ENCODE results near the gene ADSS1.
"Not testable (repeated sequence)": the region's sequence is repeated elsewhere in the genome, so short reads cannot be mapped to it uniquely, and the experiment has no call there.

ADSS1 gene

DNA sequence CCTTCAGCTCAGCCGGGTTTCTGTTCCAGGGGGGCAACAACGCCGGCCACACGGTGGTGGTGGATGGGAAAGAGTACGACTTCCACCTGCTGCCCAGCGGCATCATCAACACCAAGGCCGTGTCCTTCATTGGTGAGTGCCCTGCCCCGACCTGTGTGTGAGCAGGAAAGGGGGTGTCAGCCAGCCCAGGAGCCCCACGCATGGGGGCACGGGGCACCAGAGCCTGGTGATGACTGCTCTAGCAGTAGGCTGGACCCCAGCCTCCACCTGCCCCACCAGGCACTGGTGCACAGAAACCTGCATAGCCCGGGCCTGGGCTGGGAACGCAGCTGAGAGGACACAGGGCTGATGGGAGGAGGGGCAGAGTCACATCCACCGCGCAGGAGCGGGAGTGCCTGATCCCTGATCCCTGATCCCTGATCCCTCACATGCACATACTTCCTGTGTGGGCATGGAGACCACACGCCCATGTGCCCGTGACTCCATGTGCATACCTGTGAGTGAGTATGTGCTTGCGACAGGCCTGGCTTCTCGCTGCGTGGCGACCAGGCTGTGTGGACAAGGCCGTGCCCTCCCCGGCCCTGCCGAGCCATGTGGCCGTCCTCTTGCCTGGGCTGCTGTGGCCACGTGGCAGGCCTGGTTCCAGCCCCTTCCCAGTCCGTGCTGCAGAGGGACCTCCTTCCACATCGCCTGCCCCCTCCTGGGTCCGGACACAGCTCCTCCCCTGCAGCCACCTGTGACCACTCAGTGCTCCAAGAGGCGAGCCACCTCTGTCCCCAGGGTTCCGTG, 11.2 kb downstream of the ADSS1 start:
- peak; percentile 71 for DNase-seq

GRCh38 chr14:104735830-104736642, 12.0 kb downstream of the ADSS1 start:
- DNase-seq: no peak

- no peak for DNase-seq
Observed at GRCh38 chr14:104738375-104739019, 14.5 kb downstream of the ADSS1 start.

DNA sequence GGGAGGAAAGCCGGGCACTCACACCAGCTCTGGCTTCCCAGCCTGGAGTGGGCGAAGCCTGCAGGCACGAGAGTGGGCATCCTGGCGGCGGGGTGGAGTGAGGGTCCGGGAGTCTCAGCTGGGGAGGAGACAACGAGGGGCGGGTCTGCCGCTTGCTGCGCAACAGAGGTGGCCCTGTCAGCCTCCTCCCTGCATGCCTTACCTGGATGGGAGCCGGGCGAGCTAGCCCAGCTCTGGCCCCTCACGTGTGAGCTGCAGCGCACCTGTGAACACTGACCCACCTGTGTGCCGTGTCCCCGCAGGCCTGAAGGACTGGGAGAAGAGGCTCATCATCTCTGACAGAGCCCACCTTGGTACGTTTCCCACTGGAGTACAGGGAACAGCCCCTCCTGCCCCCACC, 15.0 kb downstream of the ADSS1 start:
- no peak for DNase-seq

DNA sequence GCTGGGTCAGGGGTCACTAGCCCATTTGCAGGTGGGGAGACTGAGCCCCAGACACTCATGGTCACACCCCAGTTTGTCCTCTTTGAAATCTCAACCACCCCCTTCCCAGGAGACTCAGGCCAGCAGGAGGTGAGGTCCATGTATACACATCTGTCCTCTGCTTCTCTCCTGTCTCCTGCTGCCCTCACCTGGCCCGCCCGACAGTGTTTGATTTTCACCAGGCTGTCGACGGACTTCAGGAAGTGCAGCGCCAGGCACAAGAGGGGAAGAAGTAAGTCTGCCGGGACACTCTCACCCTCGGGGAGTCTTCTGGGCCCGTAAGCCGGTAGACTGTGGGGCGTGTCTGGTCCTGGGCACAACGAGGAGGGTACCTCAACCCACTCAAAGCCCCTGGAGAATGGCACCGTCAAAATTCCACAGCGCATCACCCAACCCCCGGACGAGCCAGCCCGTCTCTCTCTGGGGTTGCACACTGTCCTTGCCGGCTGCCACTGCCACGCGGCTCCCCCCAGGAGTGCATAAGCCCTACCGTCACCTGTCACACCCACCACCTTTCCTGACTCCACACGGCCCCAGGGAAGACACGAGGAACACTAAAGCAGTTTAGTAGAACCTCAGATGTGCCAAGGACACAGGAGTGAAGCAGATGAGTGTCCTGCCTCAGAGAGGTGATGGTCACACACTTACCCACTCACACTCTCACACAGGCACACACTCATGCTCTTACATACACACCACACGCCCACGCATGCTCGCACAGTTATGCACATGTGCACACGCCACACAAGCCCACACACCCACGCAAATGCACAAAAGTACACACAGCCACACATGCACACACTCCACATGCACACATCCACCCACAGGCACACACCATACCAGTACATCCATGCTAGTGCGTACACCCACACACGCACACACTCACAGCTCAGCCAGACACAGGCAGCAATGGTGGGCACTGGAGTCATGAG, 15.8 kb downstream of the ADSS1 start:
- no peak for DNase-seq

- no peak for DNase-seq
Observed at GRCh38 chr14:104741108-104741802, 17.2 kb downstream of the ADSS1 start.

DNA sequence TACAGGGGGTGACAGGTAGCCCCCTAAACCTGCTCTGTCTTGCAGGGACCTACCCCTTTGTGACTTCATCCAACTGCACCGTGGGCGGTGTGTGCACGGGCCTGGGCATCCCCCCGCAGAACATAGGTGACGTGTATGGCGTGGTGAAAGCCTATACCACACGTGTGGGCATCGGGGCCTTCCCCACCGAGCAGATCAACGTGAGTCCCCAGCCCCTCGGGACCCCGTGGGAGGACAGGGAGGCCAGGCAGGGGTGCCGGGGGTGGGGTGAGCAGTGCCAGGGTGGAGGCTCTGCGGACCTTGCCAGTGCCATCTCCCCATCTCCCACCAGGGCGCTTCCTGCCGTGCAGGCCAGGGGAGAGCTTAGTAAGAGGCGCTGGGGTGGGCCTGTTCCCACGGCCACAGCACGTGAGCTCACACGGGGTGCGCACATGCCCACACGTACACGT, 17.8 kb downstream of the ADSS1 start:
- DNase-seq: no peak

DNA sequence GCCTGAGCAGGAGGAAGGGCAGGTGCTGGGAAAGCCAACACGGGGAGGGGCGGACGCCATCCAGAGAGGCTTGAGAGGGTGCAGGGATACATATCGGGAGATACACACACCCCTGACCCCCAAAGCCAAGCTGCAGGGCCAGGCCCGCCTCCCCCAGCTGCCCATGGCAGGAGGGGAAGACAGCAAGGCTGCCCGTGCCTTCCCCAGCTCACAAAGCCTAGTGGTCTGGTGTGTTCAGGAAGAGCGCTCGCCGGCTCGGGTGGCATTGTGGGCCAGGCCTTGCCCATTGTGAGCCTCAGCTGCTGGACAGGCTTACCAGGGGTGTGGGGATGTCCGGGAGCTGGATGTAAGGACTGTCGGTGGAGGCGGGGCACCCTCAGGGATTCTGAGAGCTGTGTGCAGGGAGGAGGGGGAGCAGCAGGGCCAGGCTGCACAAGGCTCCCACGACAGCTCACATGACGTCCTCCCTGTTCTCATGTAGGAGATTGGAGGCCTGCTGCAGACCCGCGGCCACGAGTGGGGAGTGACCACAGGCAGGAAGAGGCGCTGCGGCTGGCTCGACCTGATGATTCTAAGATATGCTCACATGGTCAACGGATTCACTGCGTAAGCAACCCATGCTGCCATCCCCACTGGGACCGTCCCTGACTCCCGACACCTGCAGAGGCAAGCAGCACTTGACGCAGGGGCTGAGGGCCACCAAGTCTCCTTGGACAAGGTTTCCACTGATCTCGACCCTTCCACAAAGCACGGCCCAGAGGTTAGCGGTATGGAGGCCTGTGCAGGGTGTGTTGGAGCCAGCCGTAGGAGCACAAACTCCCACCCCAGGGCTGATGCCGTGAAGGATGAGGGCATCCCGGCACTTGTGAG, 18.8 kb downstream of the ADSS1 start:
- no peak for DNase-seq

DNA sequence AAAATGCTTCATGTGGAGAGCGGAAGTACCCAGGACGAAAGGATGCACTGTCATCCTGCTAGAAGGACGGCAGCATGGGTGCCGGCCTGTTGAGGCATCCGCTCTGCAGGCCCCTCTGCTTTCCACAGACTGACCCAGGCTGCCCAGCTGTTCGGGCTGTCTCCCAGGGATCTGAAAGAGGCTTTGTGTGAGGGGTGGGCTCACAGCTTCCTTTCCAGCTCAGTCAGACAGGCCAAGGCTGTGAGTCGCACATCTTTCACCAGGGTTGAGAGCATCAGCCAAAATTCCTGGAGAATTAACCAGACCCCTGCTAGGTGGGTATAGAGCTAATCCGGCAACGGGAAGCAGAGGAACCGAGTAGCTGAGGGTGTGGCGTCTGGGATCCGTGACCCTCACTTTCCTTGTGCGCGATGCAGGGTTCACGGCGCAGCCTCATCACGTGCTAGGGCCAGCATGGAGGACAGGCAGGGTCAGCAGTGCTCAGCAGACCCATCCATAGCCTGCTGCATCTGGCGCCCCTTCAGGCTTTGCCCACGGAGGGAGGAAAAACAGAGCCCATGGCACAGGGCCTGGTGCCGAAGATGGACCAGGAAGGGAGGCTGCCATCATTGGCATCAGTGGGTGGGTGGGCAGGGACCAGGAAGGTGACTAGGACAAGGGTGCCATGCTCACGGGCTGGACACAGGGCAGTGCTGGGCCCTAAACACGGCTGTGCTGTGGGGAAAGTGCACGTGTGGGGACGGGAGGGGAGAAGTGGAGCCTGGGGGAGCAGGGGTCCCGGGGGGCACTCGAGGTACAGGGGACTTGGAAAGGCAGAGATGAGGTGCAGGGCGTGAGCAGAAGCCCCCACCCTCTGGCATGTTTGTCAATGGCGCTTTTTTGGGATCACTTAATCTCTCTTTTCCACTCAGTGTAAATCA, 19.7 kb downstream of the ADSS1 start:
- no peak for DNase-seq

DNA sequence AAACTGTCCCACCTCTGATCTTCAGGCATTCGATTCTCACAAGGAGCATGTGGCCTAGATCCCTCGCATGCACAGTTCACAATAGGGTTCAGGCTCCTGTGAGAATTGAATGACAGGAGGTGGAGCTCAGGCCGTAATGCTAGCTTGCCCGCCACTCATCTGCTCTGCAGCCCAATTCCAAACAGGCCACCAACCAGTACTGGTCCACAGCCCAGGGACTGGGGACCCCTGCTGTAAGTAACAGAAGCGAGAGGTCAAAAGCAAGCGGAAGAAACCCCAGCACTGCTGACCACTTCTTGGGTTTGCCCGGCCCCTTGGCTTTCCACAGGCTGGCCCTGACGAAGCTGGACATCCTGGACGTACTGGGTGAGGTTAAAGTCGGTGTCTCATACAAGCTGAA, 20.5 kb downstream of the ADSS1 start:
- no peak for DNase-seq

DNA sequence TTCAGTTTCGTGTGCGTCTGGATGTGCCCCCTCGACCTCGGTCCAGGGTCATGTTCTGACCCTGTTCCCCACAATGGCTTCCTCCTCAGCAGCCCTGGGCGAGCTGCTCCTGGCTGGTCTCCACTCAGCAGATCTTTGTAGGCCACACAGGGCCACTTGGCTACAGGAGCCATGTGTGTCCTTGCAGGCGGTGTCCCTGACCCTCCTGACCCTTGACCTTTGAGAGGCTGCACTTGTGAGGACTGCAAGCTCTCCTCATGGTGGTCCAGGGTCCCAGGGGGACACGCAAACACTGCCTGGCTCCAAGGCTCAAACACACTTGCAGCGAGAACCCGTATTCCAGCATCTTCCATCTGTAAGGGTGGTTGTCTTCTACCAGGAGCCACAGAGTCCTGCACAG, 21.4 kb downstream of the ADSS1 start:
- no peak for DNase-seq

DNA sequence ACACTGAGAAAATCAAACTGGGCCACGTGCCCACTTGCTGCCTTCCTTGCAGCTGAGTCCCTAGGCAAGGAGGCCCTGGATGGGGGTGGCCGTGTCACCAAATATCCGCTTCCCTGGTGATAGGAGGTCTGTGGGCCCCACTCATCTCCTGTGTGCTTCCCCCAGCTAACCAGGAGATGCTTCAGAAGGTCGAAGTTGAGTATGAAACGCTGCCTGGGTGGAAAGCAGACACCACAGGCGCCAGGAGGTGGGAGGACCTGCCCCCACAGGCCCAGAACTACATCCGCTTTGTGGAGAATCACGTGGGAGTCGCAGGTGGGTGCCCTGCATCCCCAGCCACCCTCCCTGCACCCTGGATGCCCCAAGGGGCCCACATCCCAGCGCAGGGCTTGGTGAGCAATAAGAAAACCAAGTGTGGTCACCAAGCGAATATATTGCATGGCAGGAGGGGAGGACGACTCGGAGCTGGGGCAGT, 22.1 kb downstream of the ADSS1 start:
- DNase-seq: no peak

DNA sequence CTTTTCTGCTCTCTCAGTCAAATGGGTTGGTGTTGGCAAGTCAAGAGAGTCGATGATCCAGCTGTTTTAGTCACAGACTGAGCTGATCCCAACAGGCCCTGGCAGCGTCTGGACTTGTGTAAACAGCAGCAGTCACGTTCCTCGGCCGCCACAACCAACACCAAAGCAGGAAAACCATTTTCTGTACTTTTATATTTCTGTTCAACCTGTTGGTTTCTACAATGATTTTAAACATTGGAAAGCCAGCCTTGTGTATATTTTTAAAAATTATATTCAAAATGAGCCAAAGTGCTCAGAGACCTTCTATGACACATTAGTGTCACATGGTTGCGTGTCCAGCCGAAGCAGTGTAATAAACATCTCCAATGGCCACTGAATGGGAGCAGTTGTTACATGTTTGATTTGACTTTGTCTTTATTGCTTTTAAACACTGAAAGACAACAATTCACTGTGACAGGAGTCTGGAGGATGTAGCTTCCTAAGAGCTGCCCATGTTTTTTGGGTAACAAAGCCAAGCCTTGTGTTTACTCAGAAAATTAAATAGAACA, 23.0 kb downstream of the ADSS1 start:
- DNase-seq: peak; percentile 26

DNA sequence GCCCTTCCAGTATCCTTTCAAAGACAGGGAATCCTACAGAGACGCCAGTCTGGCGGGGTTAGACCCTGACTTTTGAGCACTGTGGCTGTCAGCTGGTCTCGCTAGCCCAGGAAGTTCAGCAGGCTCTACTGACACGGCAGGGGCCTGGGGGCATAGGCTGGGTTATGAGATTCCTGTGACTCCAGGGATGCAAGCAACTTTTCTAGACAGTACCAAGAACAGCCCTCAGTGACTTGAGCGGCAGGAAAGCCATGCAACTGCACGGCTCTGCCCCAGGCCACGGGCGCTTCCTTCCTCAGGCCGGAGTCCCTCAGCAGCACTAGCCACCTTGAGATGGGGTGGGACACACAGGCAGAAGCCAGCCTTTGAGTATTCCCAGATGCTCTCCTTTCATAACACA, 23.8 kb downstream of the ADSS1 start:
- DNase-seq: no peak

- DNase-seq: peak; percentile 17
Observed at GRCh38 chr14:104749111-104749649, 25.2 kb downstream of the ADSS1 start.

DNA sequence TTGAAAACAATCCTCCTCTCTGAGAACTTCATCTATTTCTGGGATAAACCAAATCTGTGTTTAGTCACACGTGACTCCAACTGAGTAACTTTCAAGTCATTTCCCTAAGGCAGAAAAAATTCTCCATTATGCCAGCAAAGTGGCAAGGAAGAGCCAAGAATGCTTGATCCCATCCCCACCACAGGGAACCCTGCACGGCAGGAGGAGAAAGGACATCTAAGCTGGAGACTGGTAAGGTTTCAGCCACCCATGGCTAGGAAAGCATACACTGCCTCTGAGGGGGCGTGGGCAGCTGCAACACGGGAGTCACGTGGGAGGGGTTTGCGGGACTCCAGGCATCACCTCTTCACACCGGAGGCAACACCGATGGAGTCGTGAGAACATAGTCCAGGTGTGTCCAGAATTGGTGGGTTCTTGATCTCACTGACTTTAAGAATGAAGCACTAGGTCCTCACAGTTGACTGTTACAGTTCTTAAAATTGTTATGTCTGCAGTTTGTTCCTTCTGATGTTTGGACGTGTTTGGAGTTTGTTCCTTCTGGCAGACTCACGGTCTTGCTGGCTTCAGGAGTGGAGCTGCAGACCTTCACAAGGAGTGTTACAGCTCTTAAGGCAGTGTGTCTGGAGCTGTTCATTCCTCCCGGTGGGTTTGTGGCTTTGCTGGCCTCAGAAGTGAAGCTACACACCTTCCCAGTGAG, 26.2 kb downstream of the ADSS1 start:
- no peak for DNase-seq

- DNase-seq: not testable (repeated sequence)
Observed at GRCh38 chr14:104750753-104751057, 26.7 kb downstream of the ADSS1 start.
